Measurements from ENCODE around the gene NRIP1.

NRIP1 gene

DNA sequence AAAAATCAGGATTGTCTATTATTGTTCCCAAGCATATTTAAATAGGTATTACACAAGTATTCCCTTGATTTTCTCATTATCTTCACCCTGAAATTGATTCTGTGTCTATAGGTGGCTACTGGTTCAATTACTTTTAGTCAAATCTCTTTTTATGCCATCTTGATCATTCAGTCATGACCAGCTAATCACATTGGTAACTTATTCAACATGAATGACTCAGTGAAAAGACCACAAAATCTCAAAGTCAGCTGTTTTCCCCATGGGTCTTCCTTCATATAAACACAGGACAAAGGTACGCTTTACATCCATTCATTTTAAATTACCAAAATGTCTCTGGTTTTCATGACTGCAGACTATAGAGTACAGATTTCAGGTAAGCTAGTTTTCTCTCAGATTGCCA, 23.7 kb upstream of the NRIP1 start:
- TF ChIP-seq, protein P1, sequence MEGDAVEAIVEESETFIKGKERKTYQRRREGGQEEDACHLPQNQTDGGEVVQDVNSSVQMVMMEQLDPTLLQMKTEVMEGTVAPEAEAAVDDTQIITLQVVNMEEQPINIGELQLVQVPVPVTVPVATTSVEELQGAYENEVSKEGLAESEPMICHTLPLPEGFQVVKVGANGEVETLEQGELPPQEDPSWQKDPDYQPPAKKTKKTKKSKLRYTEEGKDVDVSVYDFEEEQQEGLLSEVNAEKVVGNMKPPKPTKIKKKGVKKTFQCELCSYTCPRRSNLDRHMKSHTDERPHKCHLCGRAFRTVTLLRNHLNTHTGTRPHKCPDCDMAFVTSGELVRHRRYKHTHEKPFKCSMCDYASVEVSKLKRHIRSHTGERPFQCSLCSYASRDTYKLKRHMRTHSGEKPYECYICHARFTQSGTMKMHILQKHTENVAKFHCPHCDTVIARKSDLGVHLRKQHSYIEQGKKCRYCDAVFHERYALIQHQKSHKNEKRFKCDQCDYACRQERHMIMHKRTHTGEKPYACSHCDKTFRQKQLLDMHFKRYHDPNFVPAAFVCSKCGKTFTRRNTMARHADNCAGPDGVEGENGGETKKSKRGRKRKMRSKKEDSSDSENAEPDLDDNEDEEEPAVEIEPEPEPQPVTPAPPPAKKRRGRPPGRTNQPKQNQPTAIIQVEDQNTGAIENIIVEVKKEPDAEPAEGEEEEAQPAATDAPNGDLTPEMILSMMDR (IDR thresholded peaks at IDR 0.05; ENCODE audit: control insufficient read depth, insufficient read depth, low read depth, low read length, missing control alignments), result no peak
- DNase-seq (ENCODE audit: low read depth), result no peak

DNA sequence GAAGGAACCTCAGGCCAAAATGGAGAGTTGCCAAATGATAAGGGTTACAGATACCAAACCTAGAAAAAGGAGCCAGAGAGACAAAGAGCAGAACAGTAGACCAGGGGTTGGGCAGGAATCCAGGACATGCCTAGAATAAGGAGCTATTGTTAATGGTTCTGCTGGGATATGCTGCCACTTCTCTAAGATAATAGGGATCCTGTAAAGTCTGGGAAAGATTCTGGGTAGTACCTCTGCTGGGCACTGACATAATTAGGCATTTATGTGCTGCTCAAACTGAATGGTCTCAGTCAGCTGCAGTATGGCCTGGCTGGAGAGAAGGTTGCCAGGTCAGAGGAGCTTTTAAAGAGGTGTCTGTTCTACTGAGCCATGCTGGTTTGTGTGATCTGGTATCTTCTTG, 19.9 kb upstream of the NRIP1 start:
- no peak for DNase-seq (ENCODE audit: low read depth)
- TF ChIP-seq, protein P1 (IDR thresholded peaks at IDR 0.05; ENCODE audit: control insufficient read depth, insufficient read depth, low read depth, low read length, missing control alignments), result no peak
- H3K4me3 ChIP-seq (ENCODE audit: control insufficient read depth, low read depth, low read length), result no peak overlapping the region

More for the DNA sequence above, 23.7 kb upstream of the NRIP1 start:
- H3K4me3 ChIP-seq (ENCODE audit: control insufficient read depth, low read depth, low read length), result no peak overlapping the region

DNA sequence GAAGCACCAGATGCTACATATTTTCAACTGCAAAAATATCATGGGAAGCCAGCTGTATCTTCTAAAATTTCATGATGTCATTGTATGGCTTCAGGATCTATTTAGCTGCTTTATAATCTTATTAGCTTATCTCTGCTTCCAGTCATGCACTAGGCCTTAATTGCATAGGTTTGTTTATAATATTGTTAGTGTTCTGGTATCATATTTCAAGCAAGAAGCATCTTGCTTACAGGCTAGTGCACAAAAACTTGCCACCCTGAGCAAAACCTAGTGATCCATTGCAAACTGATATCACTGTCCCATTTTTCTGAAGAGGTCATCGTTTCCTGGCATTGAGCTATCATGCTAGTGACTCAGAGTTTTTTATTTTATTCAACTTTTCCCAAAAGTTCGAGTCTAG, 15.7 kb upstream of the NRIP1 start:
- no peak for DNase-seq (ENCODE audit: low read depth)

DNA sequence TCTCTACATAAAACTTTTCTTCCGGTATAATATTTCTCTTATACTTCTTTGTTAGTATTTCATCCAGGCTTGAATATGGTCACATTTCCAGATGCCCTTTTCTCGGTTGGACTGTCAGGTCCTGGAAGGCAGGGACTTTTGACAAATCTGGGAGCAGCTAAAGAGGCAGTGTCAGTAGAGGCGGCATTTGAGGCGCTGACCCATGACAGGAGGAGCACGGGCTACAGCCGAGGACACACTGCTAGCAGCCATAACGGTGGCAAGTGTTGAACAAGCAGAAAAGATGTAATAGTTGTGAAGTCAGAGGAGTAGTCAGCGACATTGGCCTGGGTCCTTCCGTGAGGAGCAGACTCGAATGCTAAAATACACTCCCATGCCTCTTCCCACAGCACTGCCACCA, 14.5 kb upstream of the NRIP1 start:
- no peak overlapping the region for H3K4me3 ChIP-seq (ENCODE audit: control insufficient read depth, low read depth, low read length)
- no peak for DNase-seq (ENCODE audit: low read depth)
- TF ChIP-seq, protein P1 (IDR thresholded peaks at IDR 0.05; ENCODE audit: control insufficient read depth, insufficient read depth, low read depth, low read length, missing control alignments), result no peak

More for the DNA sequence above, 15.7 kb upstream of the NRIP1 start:
- TF ChIP-seq, protein P1 (IDR thresholded peaks at IDR 0.05; ENCODE audit: control insufficient read depth, insufficient read depth, low read depth, low read length, missing control alignments), result no peak
- H3K4me3 ChIP-seq (ENCODE audit: control insufficient read depth, low read depth, low read length), result no peak overlapping the region

DNA sequence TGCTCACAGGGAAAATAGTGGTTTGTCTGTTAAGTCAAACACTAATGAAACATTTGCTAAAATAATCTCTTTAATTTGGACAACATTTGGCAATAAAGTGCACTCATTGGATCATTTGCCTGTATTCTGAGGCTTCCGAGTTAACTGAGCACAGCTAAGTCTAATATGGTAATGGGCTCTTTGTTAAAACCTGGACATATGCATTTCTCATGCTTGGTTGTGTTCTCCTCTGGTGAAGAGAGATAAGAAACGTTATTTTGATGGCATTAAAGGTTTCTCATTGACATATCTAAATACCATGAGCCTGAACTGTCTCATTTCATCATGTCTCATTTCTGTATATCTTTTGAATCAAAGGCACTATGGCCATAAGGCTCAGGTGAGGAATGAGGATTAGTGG, 13.4 kb upstream of the NRIP1 start:
- DNase-seq (ENCODE audit: low read depth), result no peak
- TF ChIP-seq, protein P1 (IDR thresholded peaks at IDR 0.05; ENCODE audit: control insufficient read depth, insufficient read depth, low read depth, low read length, missing control alignments), result no peak
- no peak overlapping the region for H3K4me3 ChIP-seq (ENCODE audit: control insufficient read depth, low read depth, low read length)

DNA sequence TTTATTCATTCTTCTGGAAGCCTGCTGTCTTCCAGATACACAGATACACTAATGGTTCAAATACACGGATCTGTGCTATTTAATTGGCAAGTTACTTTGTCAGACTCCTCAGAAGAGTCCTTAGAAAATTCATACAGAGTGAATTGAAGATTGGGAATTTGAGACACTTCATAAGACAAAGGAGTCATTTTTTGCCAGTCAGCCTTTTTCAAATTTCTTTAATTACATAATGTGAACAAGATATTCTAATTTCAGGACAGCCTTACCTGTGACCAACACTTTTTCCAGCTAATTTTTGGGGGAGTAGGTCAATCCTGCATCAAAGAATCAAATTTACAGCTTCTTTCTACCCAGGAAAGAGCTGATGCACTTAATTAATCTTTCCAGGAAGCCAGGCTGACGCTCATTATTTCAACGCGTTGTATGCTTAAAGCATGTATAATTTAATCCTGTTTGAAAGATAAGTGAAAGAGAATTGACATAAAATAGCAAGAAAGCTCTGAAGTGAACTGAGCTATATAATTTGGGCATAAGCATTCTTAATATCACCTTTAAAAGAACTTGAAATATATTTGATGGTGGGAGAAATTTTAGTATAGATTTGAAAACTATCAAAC, 12.8 kb upstream of the NRIP1 start:
- H3K4me3 ChIP-seq (ENCODE audit: control insufficient read depth, low read depth, low read length), result no peak overlapping the region
- TF ChIP-seq, protein P1 (IDR thresholded peaks at IDR 0.05; ENCODE audit: control insufficient read depth, insufficient read depth, low read depth, low read length, missing control alignments), result no peak
- no peak for DNase-seq (ENCODE audit: low read depth)
